GM15510 (cell line): ENCODE measurements around the gene TPCN1.

Experiments used
- POLR2A ChIP-seq: IDR thresholded peaks from 3 replicates; pipeline ENCODE4 v1.6.1; 2011; ENCODE audit warnings: borderline replicate concordance; ENCODE audit not compliant: insufficient read length; ENCODE audit errors: extremely low read depth

The TPCN1 gene

DNA sequence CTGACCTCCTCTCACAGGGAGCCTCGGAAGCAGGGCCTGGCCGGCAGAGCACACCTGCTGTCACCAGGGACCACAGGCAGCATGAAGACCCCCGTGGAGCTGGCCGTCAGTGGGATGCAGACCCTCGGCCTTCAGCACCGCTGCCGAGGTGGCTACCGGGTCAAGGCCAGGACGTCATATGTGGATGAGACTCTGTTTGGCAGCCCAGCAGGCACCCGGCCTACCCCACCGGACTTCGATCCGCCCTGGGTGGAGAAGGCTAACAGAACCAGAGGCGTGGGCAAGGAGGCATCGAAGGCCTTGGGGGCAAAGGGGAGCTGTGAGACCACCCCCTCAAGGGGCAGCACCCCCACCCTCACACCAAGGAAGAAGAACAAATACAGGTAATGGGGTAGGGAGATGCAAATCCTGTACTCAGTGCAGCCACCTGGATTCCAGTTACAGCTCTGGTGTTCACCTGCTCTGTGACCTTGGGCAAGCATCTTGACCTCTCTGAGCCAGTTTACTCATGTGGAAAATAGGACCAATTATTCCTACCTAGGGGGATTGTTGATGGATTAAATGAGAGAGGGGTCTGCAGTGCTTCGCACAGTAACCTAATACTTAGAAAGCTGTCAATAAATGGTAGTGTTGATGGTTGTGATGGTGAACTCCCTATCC is 34.5 kb upstream of the TPCN1 start:
- no peak for TF ChIP-seq POLR2A

GRCh38 chr12:113189361-113189760 is 31.9 kb upstream of the TPCN1 start:
- no peak for TF ChIP-seq POLR2A

- no peak for TF ChIP-seq POLR2A
These were observed 30.5 kb upstream of the TPCN1 start for GRCh38 chr12:113190761-113191160.

GRCh38 chr12:113191227-113191626 is 30.0 kb upstream of the TPCN1 start:
- TF ChIP-seq POLR2A = no peak

GRCh38 chr12:113194971-113195391 is 26.3 kb upstream of the TPCN1 start:
- TF ChIP-seq POLR2A = no peak

- no peak for TF ChIP-seq POLR2A
These were observed 25.7 kb upstream of the TPCN1 start for GRCh38 chr12:113195598-113195997.

GRCh38 chr12:113196582-113196981 is 24.7 kb upstream of the TPCN1 start:
- no peak for TF ChIP-seq POLR2A

GRCh38 chr12:113196990-113197389 is 24.3 kb upstream of the TPCN1 start:
- TF ChIP-seq POLR2A = peak; percentile 17

GRCh38 chr12:113197518-113198077 is 23.7 kb upstream of the TPCN1 start:
- no peak for TF ChIP-seq POLR2A

- TF ChIP-seq POLR2A = no peak
These were observed 23.0 kb upstream of the TPCN1 start for GRCh38 chr12:113198296-113198695.

DNA sequence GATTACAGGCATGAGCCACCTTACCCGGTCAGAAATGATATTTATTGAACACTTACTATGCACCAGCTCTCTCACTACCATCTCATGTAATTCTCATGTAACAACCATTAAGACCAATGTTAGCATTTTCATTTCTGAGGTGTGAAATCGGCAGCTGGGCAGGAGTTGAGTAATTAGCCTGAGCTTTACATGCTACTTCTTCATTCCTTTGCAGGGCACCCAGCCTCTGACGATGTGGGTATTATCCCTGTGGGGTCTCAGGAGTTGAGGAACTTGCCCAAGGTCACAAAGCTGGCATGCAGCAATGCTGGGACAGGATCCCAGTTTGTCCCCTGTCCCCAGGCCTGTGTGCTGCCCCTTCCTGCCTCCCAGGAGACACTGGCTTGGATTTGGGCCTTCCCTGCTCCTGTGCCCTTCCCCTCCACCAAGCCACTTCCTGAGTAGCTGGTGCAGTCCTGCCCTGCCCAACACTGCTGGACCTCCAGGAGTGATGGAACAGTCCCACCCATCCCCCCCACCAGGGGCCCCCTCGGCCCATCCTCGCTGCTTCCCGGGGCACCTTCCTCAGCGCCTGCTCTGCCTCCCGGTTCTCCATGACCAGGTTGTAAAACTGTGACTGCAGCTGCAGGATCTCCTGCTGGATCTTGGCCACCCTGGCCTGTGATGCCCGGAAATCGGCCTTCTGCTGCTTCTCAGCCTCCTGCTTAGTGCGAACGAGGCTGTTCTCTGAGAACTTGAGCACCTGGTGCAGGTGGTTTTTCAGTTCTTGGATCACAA is 21.1 kb upstream of the TPCN1 start:
- no peak for TF ChIP-seq POLR2A

GRCh38 chr12:113201187-113202177 is 19.8 kb upstream of the TPCN1 start:
- TF ChIP-seq POLR2A = no peak

DNA sequence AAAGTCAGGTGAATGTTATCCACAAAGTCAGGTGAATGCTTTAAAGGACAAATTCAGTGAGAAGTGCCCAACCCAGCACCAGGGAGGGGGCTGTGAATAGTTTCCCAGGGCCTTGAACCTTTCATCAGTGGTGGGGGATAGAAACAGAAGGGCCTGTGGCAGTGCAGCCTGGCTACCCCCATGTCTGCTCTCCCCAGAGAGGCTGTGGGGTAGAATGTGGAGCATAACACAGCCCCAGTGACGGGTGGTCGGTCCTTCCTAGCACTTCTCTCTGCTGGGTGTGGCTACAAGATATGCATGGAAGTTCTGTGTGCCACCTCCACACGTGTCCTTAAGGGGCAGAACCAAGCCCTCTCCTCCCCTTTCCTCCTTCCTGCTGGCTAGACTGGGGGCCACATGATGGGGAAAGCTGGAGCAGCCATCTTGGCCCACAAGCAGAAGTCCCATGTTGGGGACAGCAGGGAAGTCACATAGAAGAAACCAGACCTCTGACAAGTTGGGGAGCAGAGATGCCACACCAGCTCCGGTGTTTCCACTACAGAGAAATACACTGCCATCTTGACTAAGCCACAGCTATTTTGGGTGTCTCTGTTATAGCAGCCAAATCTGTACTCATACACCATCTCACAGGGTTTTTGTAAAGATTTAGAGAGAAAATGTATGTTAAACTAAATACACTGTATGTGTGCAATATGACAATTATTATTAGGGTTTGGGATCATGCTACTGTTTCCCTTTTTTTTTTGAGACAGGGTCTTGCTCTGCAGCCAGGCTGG is 18.8 kb upstream of the TPCN1 start:
- TF ChIP-seq POLR2A = no peak

- no peak for TF ChIP-seq POLR2A
These were observed 17.2 kb upstream of the TPCN1 start for GRCh38 chr12:113203852-113204760.

DNA sequence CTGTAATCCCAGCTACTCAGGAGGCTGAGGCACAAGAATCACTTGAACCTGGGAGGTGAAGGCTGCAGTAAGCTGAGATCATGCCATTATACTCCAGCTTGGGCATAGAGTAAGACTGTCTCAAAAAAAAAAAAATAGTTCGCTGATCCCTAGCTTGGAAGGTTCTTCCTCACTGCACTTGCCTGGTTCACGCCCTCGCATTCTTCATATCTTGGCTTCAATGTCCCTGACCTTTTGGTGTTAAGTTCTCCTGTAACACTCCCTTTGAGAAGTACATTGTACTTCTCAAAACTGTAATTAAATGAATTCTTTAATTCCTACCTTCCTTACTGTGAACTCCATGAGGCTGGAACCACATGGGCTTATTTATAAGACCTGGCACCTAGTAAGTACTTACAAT is 16.5 kb upstream of the TPCN1 start:
- TF ChIP-seq POLR2A = no peak
